Measurements from ENCODE around the gene AVPR1B.

The AVPR1B gene

GRCh38 chr1:206100226-206100815, 16.9 kb downstream of the AVPR1B start:
- TF ChIP-seq CTCF (IDR thresholded peaks at IDR 0.05; ENCODE audit: low read depth, low read length, missing control alignments), result no peak
- H3K27ac ChIP-seq, result no peak overlapping the region
- H3K4me3 ChIP-seq (ENCODE audit: low read depth, low read length), result no peak overlapping the region
- DNase-seq, result no peak
- H3K27me3 ChIP-seq (replicated peaks), result peaks cover 13% of the 10 kb centered on the region
- in situ Hi-C loops (cut with HindIII; ENCODE audit: low pct_ligation_motif_present, low sequenced_read_pairs), result loop anchor here (25.0 kb wide), 3 partner anchors 113 to 313 kb away; partner anchors contain the start of gene RAB29
- H3K36me3 ChIP-seq (replicated peaks), result no peaks in the 10 kb centered on the region

GRCh38 chr1:206098242-206098919, 18.8 kb downstream of the AVPR1B start:
- H3K27ac ChIP-seq, result no peak overlapping the region
- H3K4me3 ChIP-seq (ENCODE audit: low read depth, low read length), result no peak overlapping the region
- DNase-seq, result no peak
- in situ Hi-C loops (cut with HindIII; ENCODE audit: low pct_ligation_motif_present, low sequenced_read_pairs), result no loop called here
- H3K36me3 ChIP-seq (replicated peaks), result no peaks in the 10 kb centered on the region
- TF ChIP-seq CTCF (IDR thresholded peaks at IDR 0.05; ENCODE audit: low read depth, low read length, missing control alignments), result no peak
- peaks cover 13% of the 10 kb centered on the region for H3K27me3 ChIP-seq (replicated peaks)

GRCh38 chr1:206097381-206097780, 19.8 kb downstream of the AVPR1B start:
- Histone ChIP-seq H3K27me3 (replicated peaks) (peaks cover 13% of the 10 kb centered on the region), H3K4me3 (ENCODE audit: low read depth, low read length) (no peak overlapping the region), H3K36me3 (replicated peaks) (no peaks in the 10 kb centered on the region), H3K27ac (no peak overlapping the region)
- no peak for DNase-seq
- in situ Hi-C loops (cut with HindIII; ENCODE audit: low pct_ligation_motif_present, low sequenced_read_pairs), result no loop called here
- no peak for TF ChIP-seq CTCF (IDR thresholded peaks at IDR 0.05; ENCODE audit: low read depth, low read length, missing control alignments)

DNA sequence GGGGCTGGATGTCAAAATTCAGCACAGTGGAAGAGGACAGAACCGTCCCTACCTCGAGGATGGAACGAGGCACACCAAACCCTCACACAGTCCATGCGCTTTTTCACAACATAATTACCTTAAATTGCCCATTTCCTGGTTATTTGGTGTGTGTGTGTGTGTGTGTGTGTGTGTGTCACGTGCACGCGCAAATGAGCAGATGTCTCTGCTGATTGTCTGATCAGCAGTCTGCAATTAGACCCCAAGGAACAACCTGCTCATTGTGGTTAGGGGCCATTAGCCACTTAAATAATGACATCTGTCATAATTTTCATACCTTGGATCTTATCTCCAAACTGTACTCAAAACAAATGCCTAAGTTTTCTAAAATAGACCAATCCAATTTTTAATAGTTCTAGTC, 23.2 kb downstream of the AVPR1B start:
- Histone ChIP-seq H3K4me3 (ENCODE audit: low read depth, low read length) (no peak overlapping the region), H3K27me3 (replicated peaks) (peaks cover 2% of the 10 kb centered on the region), H3K36me3 (replicated peaks) (no peaks in the 10 kb centered on the region), H3K27ac (no peak overlapping the region)
- TF ChIP-seq CTCF (IDR thresholded peaks at IDR 0.05; ENCODE audit: low read depth, low read length, missing control alignments), result no peak
- in situ Hi-C loops (cut with HindIII; ENCODE audit: low pct_ligation_motif_present, low sequenced_read_pairs), result no loop called here
- DNase-seq, result no peak

DNA sequence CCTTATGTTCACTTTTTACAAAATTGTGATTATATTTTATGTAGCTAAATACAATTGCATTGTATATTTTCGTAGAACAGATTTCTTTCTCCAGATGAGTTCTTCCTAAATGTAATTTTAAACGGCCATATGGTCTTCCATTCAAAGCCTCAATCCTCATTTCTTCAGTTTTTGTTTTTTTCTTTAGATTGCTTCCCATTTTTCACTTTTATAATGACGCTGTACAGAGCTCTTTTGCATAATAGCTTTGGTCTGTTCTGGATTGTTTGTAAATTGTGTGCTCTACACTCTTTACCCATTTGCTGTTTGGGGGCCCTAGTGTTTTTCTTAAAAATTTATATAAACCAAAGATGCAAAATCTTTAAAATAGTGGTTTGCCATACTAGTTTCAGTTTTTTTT, 27.8 kb downstream of the AVPR1B start:
- H3K4me3 ChIP-seq (ENCODE audit: low read depth, low read length), result no peak overlapping the region
- H3K27me3 ChIP-seq (replicated peaks), result peaks cover 6% of the 10 kb centered on the region
- TF ChIP-seq CTCF (IDR thresholded peaks at IDR 0.05; ENCODE audit: low read depth, low read length, missing control alignments), result no peak
- in situ Hi-C loops (cut with HindIII; ENCODE audit: low pct_ligation_motif_present, low sequenced_read_pairs), result no loop called here
- no peak for DNase-seq
- no peaks in the 10 kb centered on the region for H3K36me3 ChIP-seq (replicated peaks)
- H3K27ac ChIP-seq, result no peak overlapping the region

Data from brain microvascular endothelial cell (primary cell).